Measurements from ENCODE around the gene EXOSC2.

The EXOSC2 gene

GRCh38 chr9:130699047-130699446 is 5.5 kb downstream of the EXOSC2 start:
- FAIRE-seq = no peak

GRCh38 chr9:130701059-130702022 is 7.8 kb downstream of the EXOSC2 start:
- FAIRE-seq = no peak

GRCh38 chr9:130703501-130703900 is 9.9 kb downstream of the EXOSC2 start:
- no peak for FAIRE-seq

GRCh38 chr9:130707225-130707976 is 13.8 kb downstream of the EXOSC2 start:
- FAIRE-seq = no peak

GRCh38 chr9:130710822-130711352 is 17.3 kb downstream of the EXOSC2 start:
- FAIRE-seq = no peak

- FAIRE-seq = no peak
These were observed 17.9 kb downstream of the EXOSC2 start for GRCh38 chr9:130711469-130711868.

- no peak for FAIRE-seq
These were observed 19.1 kb downstream of the EXOSC2 start for GRCh38 chr9:130712564-130713285.

- no peak for FAIRE-seq
These were observed 19.8 kb downstream of the EXOSC2 start for GRCh38 chr9:130713286-130713960.

- FAIRE-seq = no peak
These were observed 21.1 kb downstream of the EXOSC2 start for GRCh38 chr9:130714586-130715110.

- FAIRE-seq = no peak
These were observed 21.7 kb downstream of the EXOSC2 start for GRCh38 chr9:130715270-130715669.

GRCh38 chr9:130718562-130718961 is 25.0 kb downstream of the EXOSC2 start:
- FAIRE-seq = no peak

GRCh38 chr9:130720762-130721161 is 27.2 kb downstream of the EXOSC2 start:
- FAIRE-seq = no peak

- no peak for FAIRE-seq
These were observed 35.1 kb downstream of the EXOSC2 start for GRCh38 chr9:130728721-130729120.

GRCh38 chr9:130729145-130729544 is 35.6 kb downstream of the EXOSC2 start:
- FAIRE-seq = no peak

- no peak for FAIRE-seq
These were observed 37.8 kb downstream of the EXOSC2 start for GRCh38 chr9:130731355-130731754.

GRCh38 chr9:130732136-130732535 is 38.6 kb downstream of the EXOSC2 start:
- FAIRE-seq = no peak

GRCh38 chr9:130732793-130733221 is 39.2 kb downstream of the EXOSC2 start:
- no peak for FAIRE-seq

- no peak for FAIRE-seq
These were observed 42.0 kb downstream of the EXOSC2 start for GRCh38 chr9:130735566-130735965.

GRCh38 chr9:130736834-130737233 is 43.3 kb downstream of the EXOSC2 start:
- no peak for FAIRE-seq

GRCh38 chr9:130738281-130738680 is 44.7 kb downstream of the EXOSC2 start:
- no peak for FAIRE-seq

- FAIRE-seq = no peak
These were observed 45.5 kb downstream of the EXOSC2 start for GRCh38 chr9:130739081-130739480.
